PC-3 (cell line): ENCODE results near the gene IL1RN. TPM values are rescaled to one million over a fixed set of nuclear protein-coding genes. Genes with fewer than 3 reads are reported as not detected.

Experiments used
- ATAC-seq: fragments of 200-7000 bp; cut with Tn5 transposase; 2 replicates; pipeline ENCODE4 v1.9.1; 2020; ENCODE audit warnings: mild to moderate bottlenecking, moderate library complexity
- BruUV-seq: library from RNA; stranded (reverse); fragments of 400-500 nt; replicated peaks from 2 replicates; lab custom pipeline; 2021; lab: Mats Ljungman, UMichigan
- CTCF ChIA-PET: fragments of 300-600 bp; sonication (Branson Sonifier 250); formaldehyde crosslinking; loops from one replicate; lab custom pipeline; 2022; ENCODE audit warnings: antibody characterized with exemption; lab: Charles Lee
- POLR2A ChIA-PET: fragments of 300-600 bp; sonication (Branson Sonifier 250); formaldehyde crosslinking; loops from one replicate; lab custom pipeline; 2022; ENCODE audit warnings: antibody characterized with exemption; ENCODE audit not compliant: unreplicated experiment; lab: Charles Lee
- DNase-seq: peaks from one replicate; pipeline ENCODE4 v3.0.0-alpha.2; 2015
- H2AFZ ChIP-seq: fragments of 300-600 bp; sonication (generic); 2 replicates; pipeline ENCODE4 v1.6.0; 2016; ENCODE audit warnings: antibody characterized with exemption, low read length
- H3F3A ChIP-seq: fragments of 300-600 bp; sonication (generic); one replicate; pipeline ENCODE4 v1.6.0; 2017; ENCODE audit warnings: antibody characterized with exemption, low read length, control low read depth, mild to moderate bottlenecking; ENCODE audit not compliant: unreplicated experiment
- H3K27ac ChIP-seq: fragments of 300-600 bp; sonication (generic); 2 replicates; pipeline ENCODE4 v1.5.1; 2016; ENCODE audit warnings: mild to moderate bottlenecking, low read length
- H3K27me3 ChIP-seq: fragments of 300-600 bp; sonication (generic); 2 replicates; pipeline ENCODE4 v1.6.1; 2016; ENCODE audit warnings: low read length, mixed read lengths
- H3K36me3 ChIP-seq: fragments of 300-600 bp; sonication (generic); 2 replicates; pipeline ENCODE4 v1.6.1; 2016; ENCODE audit warnings: low read depth, mixed run types, low read length, mixed read lengths
- H3K4me1 ChIP-seq: fragments of 300-600 bp; sonication (generic); 2 replicates; pipeline ENCODE4 v1.5.1; 2016; ENCODE audit warnings: low read length; ENCODE audit not compliant: insufficient read depth
- H3K4me2 ChIP-seq: fragments of 300-600 bp; sonication (generic); 2 replicates; pipeline ENCODE4 v1.6.0; 2016; ENCODE audit warnings: low read length
- H3K4me3 ChIP-seq: fragments of 300-600 bp; sonication (generic); 2 replicates; pipeline ENCODE4 v1.5.1; 2016; ENCODE audit warnings: mild to moderate bottlenecking, low read length, mixed read lengths
- H3K79me2 ChIP-seq: fragments of 300-600 bp; sonication (generic); 2 replicates; pipeline ENCODE4 v1.6.1; 2017; ENCODE audit warnings: low read length, mixed read lengths
- H3K9ac ChIP-seq: fragments of 300-600 bp; sonication (generic); 2 replicates; pipeline ENCODE4 v1.6.0; 2016; ENCODE audit warnings: mild to moderate bottlenecking, low read length
- H3K9me2 ChIP-seq: fragments of 300-600 bp; sonication (generic); replicated peaks from 2 replicates; pipeline ENCODE4 v1.6.1; 2016; ENCODE audit warnings: mixed run types, low read length, mixed read lengths
- H3K9me3 ChIP-seq: fragments of 300-600 bp; sonication (generic); 2 replicates; pipeline ENCODE4 v1.6.1; 2016; ENCODE audit warnings: low read length, mixed read lengths
- H4K20me1 ChIP-seq: fragments of 300-600 bp; sonication (generic); 2 replicates; pipeline ENCODE4 v1.6.1; 2016; ENCODE audit warnings: low read length, mixed read lengths
- CTCF ChIP-seq: fragments of 300-600 bp; sonication (generic); conservative IDR thresholded peaks from 2 replicates; pipeline ENCODE4 v1.5.1; 2017; ENCODE audit warnings: antibody characterized with exemption, low read depth, mild to moderate bottlenecking, low read length
- EZH2 ChIP-seq: fragments of 300-600 bp; sonication (generic); IDR thresholded peaks from one replicate; pipeline ENCODE4 v1.6.1; 2017; ENCODE audit warnings: antibody characterized with exemption, mild to moderate bottlenecking, low read length; ENCODE audit not compliant: unreplicated experiment
- EZH2phosphoT487 ChIP-seq: fragments of 300-600 bp; sonication (generic); IDR thresholded peaks from 2 replicates; pipeline ENCODE4 v1.6.1; 2018; ENCODE audit warnings: mild to moderate bottlenecking, antibody characterized with exemption, low read length, borderline replicate concordance
- intact Hi-C: fragments of 100-400 bp; cut with micrococcal nuclease; formaldehyde crosslinking; loops from 2 replicates; pipeline ENCODE4 v1.9.0; 2023
- total RNA-seq: library from RNA; depleted of rRNA; stranded (reverse); fragments of >200 nt; gene quantifications from 2 replicates; pipeline ENCODE4 v1.2.3, GENCODE V29; 2014

IL1RN gene
- total RNA-seq, 1 experiment from 2014 or later: 1.3 TPM

DNA sequence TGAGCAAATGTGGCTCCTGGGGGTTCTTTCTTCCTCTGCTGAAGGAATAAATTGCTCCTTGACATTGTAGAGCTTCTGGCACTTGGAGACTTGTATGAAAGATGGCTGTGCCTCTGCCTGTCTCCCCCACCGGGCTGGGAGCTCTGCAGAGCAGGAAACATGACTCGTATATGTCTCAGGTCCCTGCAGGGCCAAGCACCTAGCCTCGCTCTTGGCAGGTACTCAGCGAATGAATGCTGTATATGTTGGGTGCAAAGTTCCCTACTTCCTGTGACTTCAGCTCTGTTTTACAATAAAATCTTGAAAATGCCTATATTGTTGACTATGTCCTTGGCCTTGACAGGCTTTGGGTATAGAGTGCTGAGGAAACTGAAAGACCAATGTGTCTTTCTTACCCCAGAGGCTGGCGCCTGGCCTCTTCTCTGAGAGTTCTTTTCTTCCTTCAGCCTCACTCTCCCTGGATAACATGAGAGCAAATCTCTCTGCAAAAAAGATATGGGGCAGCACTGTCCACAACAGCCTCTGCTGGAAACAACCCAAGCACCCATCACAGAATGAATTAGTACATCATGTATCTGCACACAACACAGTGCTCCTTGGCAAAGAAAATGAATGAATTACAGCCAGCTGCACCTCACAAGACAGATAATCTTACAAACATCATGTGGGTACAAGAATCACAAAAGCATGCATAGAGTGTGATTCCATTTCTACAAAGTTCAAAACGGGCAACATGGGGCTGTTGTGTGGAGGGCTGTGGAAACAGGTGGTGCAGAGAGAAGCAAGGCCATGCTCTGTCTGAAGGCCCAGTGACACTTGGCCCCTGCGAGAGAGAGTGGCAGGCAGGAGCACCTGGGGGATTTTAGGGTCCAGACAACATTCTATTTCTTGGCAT is 6.6 kb downstream of the IL1RN start:
- H2AFZ ChIP-seq: peak overlapping the region; percentile 56
- H3F3A ChIP-seq: no peaks in the 10 kb centered on the region
- intact Hi-C loops: no loop called here
- H3K9ac ChIP-seq: peak overlapping the region; percentile 6; the same call in 1 of the 2 replicates
- ChIA-PET CTCF (no interaction called here), POLR2A (no interaction called here)
- no peak overlapping the region for H3K4me3 ChIP-seq
- no peak for TF ChIP-seq EZH2phosphoT487
- no peak for TF ChIP-seq CTCF
- no peak for TF ChIP-seq EZH2
- ATAC-seq (peak; percentile 93), DNase-seq (peak; percentile 83)
- no peaks in the 10 kb centered on the region for H3K9me3 ChIP-seq
- no peaks in the 10 kb centered on the region for H3K36me3 ChIP-seq
- no TSS peak for BruUV-seq
- H3K4me1 ChIP-seq: peaks cover 18% of the 10 kb centered on the region
- no peaks in the 10 kb centered on the region for H4K20me1 ChIP-seq
- H3K27ac ChIP-seq: peak overlapping the region; percentile 65
- peak overlapping the region; percentile 44 for H3K4me2 ChIP-seq
- H3K9me2 ChIP-seq: no peaks in the 10 kb centered on the region
- H3K27me3 ChIP-seq: no peaks in the 10 kb centered on the region
- no peaks in the 10 kb centered on the region for H3K79me2 ChIP-seq

DNA sequence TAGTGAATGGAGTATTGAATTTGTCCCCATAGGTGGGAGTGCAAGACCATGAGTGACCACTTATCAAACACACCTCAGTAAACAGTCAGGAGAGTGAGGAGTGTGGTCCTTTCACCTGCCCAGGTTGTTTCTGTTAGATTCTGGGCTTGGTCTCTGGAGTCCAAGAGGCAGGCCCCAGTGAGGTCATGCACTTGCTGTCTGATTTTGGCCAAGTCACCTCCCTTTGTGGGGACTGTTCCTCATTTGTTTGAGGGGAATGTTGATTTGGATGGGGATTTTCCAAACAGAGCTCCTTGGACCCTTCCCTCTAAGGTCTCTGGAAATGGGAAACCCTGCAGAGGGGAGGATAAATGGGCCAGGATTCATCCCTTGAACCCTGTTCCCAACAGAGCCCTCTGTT is 7.3 kb downstream of the IL1RN start:
- CTCF ChIA-PET: no interaction called here

More for the DNA sequence above, 7.3 kb downstream of the IL1RN start:
- H4K20me1 ChIP-seq: no peaks in the 10 kb centered on the region
- no TSS peak for BruUV-seq
- DNase-seq (no peak), ATAC-seq (no peak)
- no peaks in the 10 kb centered on the region for H3K27me3 ChIP-seq
- intact Hi-C loops: no loop called here
- no peak overlapping the region for H3K4me3 ChIP-seq
- peaks cover 23% of the 10 kb centered on the region for H3K4me1 ChIP-seq
- TF ChIP-seq CTCF (no peak), EZH2phosphoT487 (no peak), EZH2 (no peak)
- H3K27ac ChIP-seq: no peak overlapping the region
- no peaks in the 10 kb centered on the region for H3K9me3 ChIP-seq
- H3K36me3 ChIP-seq: no peaks in the 10 kb centered on the region
- no peak overlapping the region for H3K9ac ChIP-seq
- H3K4me2 ChIP-seq: no peak overlapping the region
- no peaks in the 10 kb centered on the region for H3F3A ChIP-seq
- H3K79me2 ChIP-seq: no peaks in the 10 kb centered on the region
- H2AFZ ChIP-seq: no peak overlapping the region
- POLR2A ChIA-PET: no interaction called here
- no peaks in the 10 kb centered on the region for H3K9me2 ChIP-seq
